Measurements from ENCODE around the gene CTSE. TPM values are rescaled to one million over a fixed set of nuclear protein-coding genes. Genes with fewer than 3 reads are reported as not detected.
A peak's percentile ranks its signal among the peaks of the same experiment; 100 is the strongest.

CTSE gene
- total RNA-seq, 2 donors from 2014 or later: 0.15 to 0.42 TPM

GRCh38 chr1:206006946-206007345 is 16.7 kb downstream of the CTSE start:
- no peaks in the 10 kb centered on the region for H3K9me3 Mint-ChIP-seq
- Histone ChIP-seq H3K9me3 (ENCODE audit: control insufficient read depth, low read length) (no peaks in the 10 kb centered on the region), H3K9ac (ENCODE audit: extremely low read depth, low read length, poor library complexity, severe bottlenecking) (no peak overlapping the region), H3K27ac (ENCODE audit: low read depth, low read length) (no peak overlapping the region), H3K4me1 (ENCODE audit: control insufficient read depth, insufficient read depth, low read length) (no peaks in the 10 kb centered on the region), H3K36me3 (ENCODE audit: control insufficient read depth, insufficient read depth, low read length) (no peaks in the 10 kb centered on the region), H3K4me3 (ENCODE audit: low read length) (no peak overlapping the region), H3K27me3 (ENCODE audit: control insufficient read depth, insufficient read depth, low read length, poor library complexity, severe bottlenecking) (no peaks in the 10 kb centered on the region)
- no peaks in the 10 kb centered on the region for H3K27me3 Mint-ChIP-seq (ENCODE audit: insufficient read depth)
- peaks cover 5% of the 10 kb centered on the region for H3K4me1 Mint-ChIP-seq
- H3K27ac Mint-ChIP-seq: no peak overlapping the region
- no peak for DNase-seq
- TF ChIP-seq, protein P1, sequence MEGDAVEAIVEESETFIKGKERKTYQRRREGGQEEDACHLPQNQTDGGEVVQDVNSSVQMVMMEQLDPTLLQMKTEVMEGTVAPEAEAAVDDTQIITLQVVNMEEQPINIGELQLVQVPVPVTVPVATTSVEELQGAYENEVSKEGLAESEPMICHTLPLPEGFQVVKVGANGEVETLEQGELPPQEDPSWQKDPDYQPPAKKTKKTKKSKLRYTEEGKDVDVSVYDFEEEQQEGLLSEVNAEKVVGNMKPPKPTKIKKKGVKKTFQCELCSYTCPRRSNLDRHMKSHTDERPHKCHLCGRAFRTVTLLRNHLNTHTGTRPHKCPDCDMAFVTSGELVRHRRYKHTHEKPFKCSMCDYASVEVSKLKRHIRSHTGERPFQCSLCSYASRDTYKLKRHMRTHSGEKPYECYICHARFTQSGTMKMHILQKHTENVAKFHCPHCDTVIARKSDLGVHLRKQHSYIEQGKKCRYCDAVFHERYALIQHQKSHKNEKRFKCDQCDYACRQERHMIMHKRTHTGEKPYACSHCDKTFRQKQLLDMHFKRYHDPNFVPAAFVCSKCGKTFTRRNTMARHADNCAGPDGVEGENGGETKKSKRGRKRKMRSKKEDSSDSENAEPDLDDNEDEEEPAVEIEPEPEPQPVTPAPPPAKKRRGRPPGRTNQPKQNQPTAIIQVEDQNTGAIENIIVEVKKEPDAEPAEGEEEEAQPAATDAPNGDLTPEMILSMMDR (conservative IDR thresholded peaks at IDR 0.05): no peak
- 77 to 90% methylated on average over 4 of the region's 4 CpGs for WGBS, 2 experiments (ENCODE audit: insufficient coverage in 1 of 2, insufficient read length in 1 of 2)
- H3K36me3 Mint-ChIP-seq (ENCODE audit: low read depth): no peaks in the 10 kb centered on the region
- no peak overlapping the region for H3K4me3 Mint-ChIP-seq

GRCh38 chr1:206005778-206006180 is 17.9 kb downstream of the CTSE start:
- H3K4me1 ChIP-seq (ENCODE audit: control insufficient read depth, insufficient read depth, low read length): no peaks in the 10 kb centered on the region
- H3K9ac ChIP-seq (ENCODE audit: extremely low read depth, low read length, poor library complexity, severe bottlenecking): no peak overlapping the region
- Mint-ChIP-seq H3K4me1 (no peaks in the 10 kb centered on the region), H3K4me3 (no peak overlapping the region), H3K27ac (no peak overlapping the region), H3K9me3 (no peaks in the 10 kb centered on the region), H3K27me3 (ENCODE audit: insufficient read depth) (no peaks in the 10 kb centered on the region), H3K36me3 (ENCODE audit: low read depth) (no peaks in the 10 kb centered on the region)
- TF ChIP-seq, protein P1 (conservative IDR thresholded peaks at IDR 0.05): no peak
- H3K27me3 ChIP-seq (ENCODE audit: control insufficient read depth, insufficient read depth, low read length, poor library complexity, severe bottlenecking): no peaks in the 10 kb centered on the region
- H3K4me3 ChIP-seq (ENCODE audit: low read length): no peak overlapping the region
- H3K36me3 ChIP-seq (ENCODE audit: control insufficient read depth, insufficient read depth, low read length): no peaks in the 10 kb centered on the region
- WGBS, 2 experiments (ENCODE audit: insufficient coverage in 1 of 2, insufficient read length in 1 of 2): 90 to 98% methylated on average over 7 to 8 of the region's 8 CpGs
- no peak for DNase-seq
- no peaks in the 10 kb centered on the region for H3K9me3 ChIP-seq (ENCODE audit: control insufficient read depth, low read length)
- H3K27ac ChIP-seq (ENCODE audit: low read depth, low read length): no peak overlapping the region

DNA sequence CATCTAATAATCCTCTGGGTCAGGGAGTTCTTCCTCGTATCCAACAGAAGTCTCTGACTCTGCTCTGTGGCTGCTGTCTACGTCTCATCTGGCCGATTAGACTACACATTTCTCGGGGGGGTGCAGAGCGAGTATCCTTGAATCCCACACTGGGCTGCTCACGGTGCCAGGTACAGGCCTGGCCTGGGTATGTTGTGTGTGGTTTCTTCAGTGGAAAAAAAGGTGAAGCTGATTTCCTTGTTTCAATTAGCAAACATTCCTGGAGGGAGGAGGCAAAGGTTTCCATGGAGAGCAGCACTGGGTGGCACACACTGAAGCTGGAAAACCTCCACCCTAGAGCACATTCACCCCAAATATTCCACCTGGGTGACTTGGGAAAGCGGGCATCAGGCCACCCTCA is 18.5 kb downstream of the CTSE start:
- no peaks in the 10 kb centered on the region for H3K27me3 ChIP-seq (ENCODE audit: control insufficient read depth, insufficient read depth, low read length, poor library complexity, severe bottlenecking)
- Mint-ChIP-seq H3K4me3 (no peak overlapping the region), H3K4me1 (no peaks in the 10 kb centered on the region), H3K9me3 (no peaks in the 10 kb centered on the region), H3K36me3 (ENCODE audit: low read depth) (no peaks in the 10 kb centered on the region), H3K27ac (no peak overlapping the region), H3K27me3 (ENCODE audit: insufficient read depth) (no peaks in the 10 kb centered on the region)
- no peaks in the 10 kb centered on the region for H3K36me3 ChIP-seq (ENCODE audit: control insufficient read depth, insufficient read depth, low read length)
- no peaks in the 10 kb centered on the region for H3K9me3 ChIP-seq (ENCODE audit: control insufficient read depth, low read length)
- TF ChIP-seq, protein P1 (conservative IDR thresholded peaks at IDR 0.05): no peak
- H3K9ac ChIP-seq (ENCODE audit: extremely low read depth, low read length, poor library complexity, severe bottlenecking): no peak overlapping the region
- H3K4me1 ChIP-seq (ENCODE audit: control insufficient read depth, insufficient read depth, low read length): no peaks in the 10 kb centered on the region
- peak; percentile 24 for DNase-seq
- no peak overlapping the region for H3K4me3 ChIP-seq (ENCODE audit: low read length)
- no peak overlapping the region for H3K27ac ChIP-seq (ENCODE audit: low read depth, low read length)
- 80 to 92% methylated on average over 1 to 7 of the region's 7 CpGs for WGBS, 2 experiments (ENCODE audit: insufficient coverage in 1 of 2, insufficient read length in 1 of 2)
